Fibroblast of gingiva (primary cell): ENCODE data around the gene CTSK.
A peak's percentile ranks its signal among the peaks of the same experiment; 100 is the strongest.
"Not testable (repeated sequence)": the region's sequence is repeated elsewhere in the genome, so short reads cannot be mapped to it uniquely, and the experiment has no call there.

Experiments used
- DNase-seq: peaks from one replicate; pipeline ENCODE4 v3.0.0-alpha.2; 2011; ENCODE audit warnings: low read depth

Gene CTSK

GRCh38 chr1:150807249-150808023 lies 624 bp downstream of the CTSK start:
- peak; percentile 40 for DNase-seq

GRCh38 chr1:150805899-150806298 lies 2.2 kb downstream of the CTSK start:
- DNase-seq, result no peak

GRCh38 chr1:150804671-150805070 lies 3.4 kb downstream of the CTSK start:
- peak; percentile 69 for DNase-seq

GRCh38 chr1:150799089-150799488 lies 9.0 kb downstream of the CTSK start:
- no peak for DNase-seq

GRCh38 chr1:150798525-150798924 lies 9.5 kb downstream of the CTSK start:
- DNase-seq, result peak; percentile 8

GRCh38 chr1:150796374-150796773 lies 11.7 kb downstream of the CTSK start:
- DNase-seq, result no peak

- DNase-seq, result not testable (repeated sequence)
Observed at GRCh38 chr1:150793778-150794177, 14.3 kb downstream of the CTSK start.

- DNase-seq, result no peak
Observed at GRCh38 chr1:150793221-150793620, 14.8 kb downstream of the CTSK start.

GRCh38 chr1:150791585-150791984 lies 16.5 kb downstream of the CTSK start:
- no peak for DNase-seq

- DNase-seq, result no peak
Observed at GRCh38 chr1:150789396-150789795, 18.7 kb downstream of the CTSK start.

GRCh38 chr1:150788946-150789345 lies 19.1 kb downstream of the CTSK start:
- no peak for DNase-seq

- DNase-seq, result no peak
Observed at GRCh38 chr1:150787455-150787854, 20.6 kb downstream of the CTSK start.

- no peak for DNase-seq
Observed at GRCh38 chr1:150780510-150780909, 27.6 kb downstream of the CTSK start.

GRCh38 chr1:150778409-150778808 lies 29.7 kb downstream of the CTSK start:
- DNase-seq, result no peak

GRCh38 chr1:150777544-150777943 lies 30.5 kb downstream of the CTSK start:
- no peak for DNase-seq

- not testable (repeated sequence) for DNase-seq
Observed at GRCh38 chr1:150775931-150776505, 32.0 kb downstream of the CTSK start.

GRCh38 chr1:150775276-150775675 lies 32.8 kb downstream of the CTSK start:
- no peak for DNase-seq

GRCh38 chr1:150772326-150772725 lies 35.7 kb downstream of the CTSK start:
- peak; percentile 5 for DNase-seq

- not testable (repeated sequence) for DNase-seq
Observed at GRCh38 chr1:150767704-150768103, 40.4 kb downstream of the CTSK start.

GRCh38 chr1:150765977-150766301 lies 42.1 kb downstream of the CTSK start:
- DNase-seq, result not testable (repeated sequence)

GRCh38 chr1:150765296-150765976 lies 42.6 kb downstream of the CTSK start, which contains the start of gene CTSS:
Gene CTSS (minus strand): TSS chr1:150765778. CDS start chr1:150764763, 1,015 bp downstream.
- DNase-seq, result peak; percentile 14

- DNase-seq, result peak; percentile 81
Observed at GRCh38 chr1:150764617-150765101, 43.4 kb downstream of the CTSK start.

- DNase-seq, result no peak
Observed at GRCh38 chr1:150763018-150763417, 45.0 kb downstream of the CTSK start.
